Astrocyte (in vitro differentiated cells and primary cell): ENCODE measurements around the gene ZNF224. TPM values are rescaled to one million over a fixed set of nuclear protein-coding genes. Genes with fewer than 3 reads are reported as not detected.

Source experiments
- DNase-seq: peaks from one replicate; pipeline ENCODE4 v3.0.0-alpha.2; 2010; ENCODE audit warnings: low read depth
- FAIRE-seq: peaks from 2 replicates; lab custom pipeline; 2011; peaks lifted over from hg19 to GRCh38; lab: Jason Lieb, UNC
- H2AFZ ChIP-seq: 2 replicates; pipeline ENCODE4 v1.6.0; 2012; ENCODE audit warnings: low read depth, low read length, inconsistent platforms
- H3K27ac ChIP-seq: 2 replicates; pipeline ENCODE4 v1.5.1; 2011; ENCODE audit warnings: low read depth, low read length, inconsistent platforms
- H3K27me3 ChIP-seq: 2 replicates; pipeline ENCODE4 v1.6.0; 2011; ENCODE audit warnings: low read length, inconsistent platforms; ENCODE audit not compliant: insufficient read depth
- H3K36me3 ChIP-seq: 2 replicates; pipeline ENCODE4 v1.5.1; 2011; ENCODE audit warnings: low read length, inconsistent platforms; ENCODE audit not compliant: insufficient read depth
- H3K4me1 ChIP-seq: 2 replicates; pipeline ENCODE4 v1.5.1; 2011; ENCODE audit warnings: low read length, inconsistent platforms; ENCODE audit not compliant: insufficient read depth
- H3K4me2 ChIP-seq: 2 replicates; pipeline ENCODE4 v1.6.0; 2012; ENCODE audit warnings: low read length, inconsistent platforms
- H3K4me3 ChIP-seq: 2 replicates; pipeline ENCODE4 v1.5.1; 2011; ENCODE audit warnings: low read depth, mild to moderate bottlenecking, low read length, inconsistent platforms; ENCODE audit not compliant: insufficient read depth
- H3K79me2 ChIP-seq: 2 replicates; pipeline ENCODE4 v1.6.0; 2012; ENCODE audit warnings: mild to moderate bottlenecking, low read length, inconsistent platforms; ENCODE audit not compliant: insufficient read depth
- H3K9ac ChIP-seq: 2 replicates; pipeline ENCODE4 v1.6.0; 2012; ENCODE audit warnings: mild to moderate bottlenecking, low read length, inconsistent platforms
- H3K9me3 ChIP-seq: 2 replicates; pipeline ENCODE4 v1.5.1; 2012; ENCODE audit warnings: low read depth, mild to moderate bottlenecking, low read length, inconsistent platforms; ENCODE audit not compliant: insufficient read depth
- H4K20me1 ChIP-seq: 2 replicates; pipeline ENCODE4 v1.6.0; 2012; ENCODE audit warnings: low read length, inconsistent platforms; ENCODE audit not compliant: insufficient read depth
- H3K27ac Mint-ChIP-seq: one replicate; pipeline ENCODE4 v1.8.0; 2021; ENCODE audit warnings: mild to moderate bottlenecking, mixed read lengths; ENCODE audit not compliant: unreplicated experiment
- H3K27me3 Mint-ChIP-seq: one replicate; pipeline ENCODE4 v1.8.0; 2021; ENCODE audit warnings: low read depth, mixed read lengths; ENCODE audit not compliant: unreplicated experiment
- H3K36me3 Mint-ChIP-seq: one replicate; pipeline ENCODE4 v1.8.0; 2021; ENCODE audit warnings: low read depth, mixed read lengths; ENCODE audit not compliant: unreplicated experiment
- H3K4me1 Mint-ChIP-seq: one replicate; pipeline ENCODE4 v1.8.0; 2021; ENCODE audit warnings: low read depth, mixed read lengths; ENCODE audit not compliant: unreplicated experiment
- H3K4me3 Mint-ChIP-seq: one replicate; pipeline ENCODE4 v1.8.0; 2021; ENCODE audit warnings: mild to moderate bottlenecking, moderate library complexity, mixed read lengths; ENCODE audit not compliant: unreplicated experiment
- H3K9me3 Mint-ChIP-seq: one replicate; pipeline ENCODE4 v1.8.0; 2021; ENCODE audit warnings: mild to moderate bottlenecking, mixed read lengths; ENCODE audit not compliant: unreplicated experiment
- EZH2 ChIP-seq: IDR thresholded peaks from 2 replicates; pipeline ENCODE4 v1.6.1; 2012; ENCODE audit warnings: mild to moderate bottlenecking, low read length, inconsistent platforms; ENCODE audit not compliant: insufficient read depth
- total RNA-seq: library from RNA; stranded (reverse); gene quantifications from 2 replicates; pipeline ENCODE4 v1.2.1, GENCODE V29; 2021
- TF ChIP-seq, protein P1 (sequence below): IDR thresholded peaks from 2 replicates; pipeline ENCODE4 v1.5.1; 2011; ENCODE audit warnings: low read depth, mild to moderate bottlenecking, inconsistent platforms, low read length, moderate library complexity; ENCODE audit not compliant: insufficient read depth

The ZNF224 gene
- total RNA-seq, 1 donor from 2014 or later = 25.2 TPM

DNA sequence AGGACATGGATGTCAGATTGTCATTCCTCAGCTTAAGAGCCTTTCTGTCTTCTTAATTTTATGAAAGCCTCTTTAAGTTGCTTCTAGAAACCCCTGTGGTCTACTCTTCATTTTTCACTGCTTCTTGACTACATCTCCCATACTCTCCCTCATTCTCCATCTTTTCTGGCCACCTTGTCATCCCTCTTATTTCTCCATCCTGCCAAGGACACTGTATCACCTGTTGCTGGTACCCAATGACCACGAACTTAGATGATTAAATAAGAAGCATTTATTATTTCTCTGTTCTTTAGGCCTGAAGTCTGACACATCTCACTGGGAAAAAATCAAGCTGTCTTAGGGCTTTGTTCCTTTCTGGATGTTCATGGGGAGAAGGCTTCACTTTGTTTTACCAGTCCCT, 33.1 kb upstream of the ZNF224 start:
- H3K9me3 Mint-ChIP-seq = peaks cover 10% of the 10 kb centered on the region
- TF ChIP-seq EZH2 = no peak
- TF ChIP-seq, protein P1, sequence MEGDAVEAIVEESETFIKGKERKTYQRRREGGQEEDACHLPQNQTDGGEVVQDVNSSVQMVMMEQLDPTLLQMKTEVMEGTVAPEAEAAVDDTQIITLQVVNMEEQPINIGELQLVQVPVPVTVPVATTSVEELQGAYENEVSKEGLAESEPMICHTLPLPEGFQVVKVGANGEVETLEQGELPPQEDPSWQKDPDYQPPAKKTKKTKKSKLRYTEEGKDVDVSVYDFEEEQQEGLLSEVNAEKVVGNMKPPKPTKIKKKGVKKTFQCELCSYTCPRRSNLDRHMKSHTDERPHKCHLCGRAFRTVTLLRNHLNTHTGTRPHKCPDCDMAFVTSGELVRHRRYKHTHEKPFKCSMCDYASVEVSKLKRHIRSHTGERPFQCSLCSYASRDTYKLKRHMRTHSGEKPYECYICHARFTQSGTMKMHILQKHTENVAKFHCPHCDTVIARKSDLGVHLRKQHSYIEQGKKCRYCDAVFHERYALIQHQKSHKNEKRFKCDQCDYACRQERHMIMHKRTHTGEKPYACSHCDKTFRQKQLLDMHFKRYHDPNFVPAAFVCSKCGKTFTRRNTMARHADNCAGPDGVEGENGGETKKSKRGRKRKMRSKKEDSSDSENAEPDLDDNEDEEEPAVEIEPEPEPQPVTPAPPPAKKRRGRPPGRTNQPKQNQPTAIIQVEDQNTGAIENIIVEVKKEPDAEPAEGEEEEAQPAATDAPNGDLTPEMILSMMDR = no peak
- H2AFZ ChIP-seq = no peak overlapping the region
- H3K4me3 Mint-ChIP-seq = no peak overlapping the region
- H3K4me1 Mint-ChIP-seq = no peaks in the 10 kb centered on the region
- no peaks in the 10 kb centered on the region for H4K20me1 ChIP-seq
- no peak overlapping the region for H3K4me2 ChIP-seq
- peaks cover 53% of the 10 kb centered on the region for H3K36me3 Mint-ChIP-seq
- H3K4me1 ChIP-seq = no peaks in the 10 kb centered on the region
- H3K36me3 ChIP-seq = peaks cover 27% of the 10 kb centered on the region
- H3K27ac ChIP-seq = no peak overlapping the region
- H3K4me3 ChIP-seq = no peak overlapping the region
- peaks cover 10% of the 10 kb centered on the region for H3K9me3 ChIP-seq
- no peaks in the 10 kb centered on the region for H3K79me2 ChIP-seq
- no peak overlapping the region for H3K9ac ChIP-seq
- FAIRE-seq = no peak
- H3K27me3 Mint-ChIP-seq = no peaks in the 10 kb centered on the region
- H3K27me3 ChIP-seq = no peaks in the 10 kb centered on the region
- no peak for DNase-seq
- no peak overlapping the region for H3K27ac Mint-ChIP-seq

DNA sequence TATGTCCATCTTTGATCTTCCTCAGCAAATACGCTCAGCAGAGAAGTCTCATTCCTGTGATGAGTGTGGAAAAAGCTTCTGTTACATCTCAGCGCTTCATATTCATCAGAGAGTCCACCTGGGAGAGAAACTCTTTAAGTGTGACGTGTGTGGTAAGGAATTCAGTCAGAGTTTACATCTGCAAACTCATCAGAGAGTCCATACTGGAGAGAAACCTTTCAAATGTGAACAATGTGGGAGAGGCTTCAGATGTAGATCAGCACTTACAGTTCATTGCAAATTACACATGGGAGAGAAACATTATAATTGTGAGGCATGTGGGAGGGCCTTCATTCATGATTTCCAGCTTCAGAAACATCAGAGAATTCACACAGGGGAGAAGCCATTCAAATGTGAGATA, 27.9 kb upstream of the ZNF224 start:
- peaks cover 24% of the 10 kb centered on the region for H3K9me3 ChIP-seq
- no peaks in the 10 kb centered on the region for H3K4me1 ChIP-seq
- no peak for TF ChIP-seq EZH2
- TF ChIP-seq, protein P1 = no peak
- no peak overlapping the region for H2AFZ ChIP-seq
- DNase-seq (no peak), FAIRE-seq (no peak)
- H3K27me3 Mint-ChIP-seq = no peaks in the 10 kb centered on the region
- peaks cover 36% of the 10 kb centered on the region for H3K36me3 ChIP-seq
- no peak overlapping the region for H3K9ac ChIP-seq
- H3K27ac Mint-ChIP-seq = no peak overlapping the region
- no peak overlapping the region for H3K27ac ChIP-seq
- H3K4me3 Mint-ChIP-seq = no peak overlapping the region
- H3K27me3 ChIP-seq = no peaks in the 10 kb centered on the region
- no peaks in the 10 kb centered on the region for H3K4me1 Mint-ChIP-seq
- H3K36me3 Mint-ChIP-seq = peaks cover 44% of the 10 kb centered on the region
- H4K20me1 ChIP-seq = no peaks in the 10 kb centered on the region
- no peaks in the 10 kb centered on the region for H3K79me2 ChIP-seq
- H3K4me2 ChIP-seq = no peak overlapping the region
- no peak overlapping the region for H3K4me3 ChIP-seq
- H3K9me3 Mint-ChIP-seq = peaks cover 24% of the 10 kb centered on the region

DNA sequence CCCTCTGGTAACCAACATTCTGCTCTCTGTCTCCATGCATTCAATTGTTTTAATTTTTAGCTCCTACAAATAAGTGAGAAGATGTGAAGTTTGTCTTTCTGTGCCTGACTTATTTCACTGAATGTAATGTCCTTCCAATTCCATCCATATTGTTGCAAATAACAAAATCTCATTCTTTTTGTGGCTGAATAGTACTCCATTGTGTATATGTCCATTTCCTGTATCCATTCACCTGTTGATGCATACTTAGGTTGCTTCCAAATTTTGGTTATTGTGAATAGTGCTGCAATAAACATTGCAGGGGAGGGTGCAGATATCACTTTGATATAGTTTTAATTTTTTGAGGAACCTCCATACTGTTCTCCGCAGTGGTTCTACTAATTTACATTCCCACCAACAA, 24.7 kb upstream of the ZNF224 start:
- FAIRE-seq (no peak), DNase-seq (no peak)
- H3K4me1 Mint-ChIP-seq = peaks cover 4% of the 10 kb centered on the region
- H3K9me3 ChIP-seq = peaks cover 24% of the 10 kb centered on the region
- peaks cover 32% of the 10 kb centered on the region for H3K36me3 Mint-ChIP-seq
- no peaks in the 10 kb centered on the region for H3K4me1 ChIP-seq
- TF ChIP-seq, protein P1 = no peak
- TF ChIP-seq EZH2 = no peak
- H3K27ac ChIP-seq = no peak overlapping the region
- H3K36me3 ChIP-seq = peaks cover 17% of the 10 kb centered on the region
- no peaks in the 10 kb centered on the region for H3K27me3 Mint-ChIP-seq
- H4K20me1 ChIP-seq = no peaks in the 10 kb centered on the region
- H3K9me3 Mint-ChIP-seq = peaks cover 27% of the 10 kb centered on the region
- H3K27me3 ChIP-seq = no peaks in the 10 kb centered on the region
- no peak overlapping the region for H3K4me3 ChIP-seq
- H3K4me3 Mint-ChIP-seq = no peak overlapping the region
- no peak overlapping the region for H3K4me2 ChIP-seq
- H3K79me2 ChIP-seq = peaks cover 4% of the 10 kb centered on the region
- H3K9ac ChIP-seq = no peak overlapping the region
- no peak overlapping the region for H2AFZ ChIP-seq
- H3K27ac Mint-ChIP-seq = no peak overlapping the region
